ENCODE measurements around the gene IGFBP5. TPM values are rescaled to one million over a fixed set of nuclear protein-coding genes. Genes with fewer than 3 reads are reported as not detected.

Gene IGFBP5
- total and polyA plus RNA-seq, 10 donors: 5.0 to 114 (median 28.9) TPM

GRCh38 chr2:216689397-216689796 lies 6.0 kb downstream of the IGFBP5 start:
- H3K36me3 ChIP-seq: no peaks in the 10 kb centered on the region
- no peak for TF ChIP-seq POLR2A (IDR thresholded peaks at IDR 0.05)
- TF ChIP-seq CTCF (IDR thresholded peaks at IDR 0.05 in 8 of 11, conservative IDR thresholded peaks at IDR 0.05 in 3 of 11): no peak
- no peak for TF ChIP-seq POLR2AphosphoS5 (IDR thresholded peaks at IDR 0.05)
- H3K4me1 ChIP-seq: peaks cover 17 to 48% (median 30%) of the 10 kb centered on the region in 6 donors
- no peak overlapping the region for H3K4me3 ChIP-seq
- intact Hi-C loops (cut with DNase I; ENCODE audit: low total_unique reads): no loop called here
- WGBS, 5 donors: 87 to 100% (median 93%) methylated on average over 2 to 3 of the region's 3 CpGs
- no peaks in the 10 kb centered on the region for H3K9me3 ChIP-seq
- H3K27ac ChIP-seq: no peak overlapping the region
- no peak for DNase-seq
- H3K27me3 ChIP-seq (replicated peaks in 1 of 7): peaks cover 0 to 94% (median 26%) of the 10 kb centered on the region in 7 donors

GRCh38 chr2:216688731-216689340 lies 6.5 kb downstream of the IGFBP5 start:
- no peak for TF ChIP-seq POLR2A (IDR thresholded peaks at IDR 0.05)
- no peak for TF ChIP-seq POLR2AphosphoS5 (IDR thresholded peaks at IDR 0.05)
- TF ChIP-seq CTCF (IDR thresholded peaks at IDR 0.05 in 8 of 11, conservative IDR thresholded peaks at IDR 0.05 in 3 of 11): no peak
- H3K9me3 ChIP-seq: no peaks in the 10 kb centered on the region
- no peak overlapping the region for H3K27ac ChIP-seq
- H3K27me3 ChIP-seq (replicated peaks in 1 of 7): peaks cover 0 to 94% (median 20%) of the 10 kb centered on the region in 7 donors
- H3K4me1 ChIP-seq: peaks cover 12 to 46% (median 25%) of the 10 kb centered on the region in 6 donors
- H3K36me3 ChIP-seq: no peaks in the 10 kb centered on the region
- 68 to 75% (median 70%) methylated on average over 9 of the region's 9 CpGs for WGBS, 5 donors
- intact Hi-C loops (cut with DNase I; ENCODE audit: low total_unique reads): no loop called here
- no peak for DNase-seq
- no peak overlapping the region for H3K4me3 ChIP-seq

GRCh38 chr2:216687646-216688045 lies 7.7 kb downstream of the IGFBP5 start:
- Histone ChIP-seq H3K36me3 (no peaks in the 10 kb centered on the region), H3K4me3 (no peak overlapping the region), H3K27me3 (replicated peaks in 1 of 7) (peaks cover 0 to 93% (median 12%) of the 10 kb centered on the region in 7 donors), H3K27ac (no peak overlapping the region), H3K9me3 (no peaks in the 10 kb centered on the region), H3K4me1 (peaks cover 6 to 46% (median 14%) of the 10 kb centered on the region in 6 donors)
- intact Hi-C loops (cut with DNase I; ENCODE audit: low total_unique reads): no loop called here
- WGBS, 5 donors: 25 to 56% (median 45%) methylated on average over 4 of the region's 4 CpGs
- DNase-seq: no peak
- TF ChIP-seq POLR2A (IDR thresholded peaks at IDR 0.05): no peak
- peak in 2 of 11 experiments; percentile 5 to 33 for TF ChIP-seq CTCF (IDR thresholded peaks at IDR 0.05 in 8 of 11, conservative IDR thresholded peaks at IDR 0.05 in 3 of 11)

- no peak for DNase-seq
- Histone ChIP-seq H3K4me1 (peaks cover 3 to 46% (median 12%) of the 10 kb centered on the region in 6 donors), H3K9me3 (no peaks in the 10 kb centered on the region), H3K27ac (no peak overlapping the region), H3K36me3 (no peaks in the 10 kb centered on the region), H3K27me3 (replicated peaks in 1 of 7) (peaks cover 0 to 87% (median 8%) of the 10 kb centered on the region in 7 donors), H3K4me3 (no peak overlapping the region)
- intact Hi-C loops (cut with DNase I; ENCODE audit: low total_unique reads): no loop called here
- TF ChIP-seq CTCF (IDR thresholded peaks at IDR 0.05 in 8 of 11, conservative IDR thresholded peaks at IDR 0.05 in 3 of 11): no peak
- TF ChIP-seq POLR2A (IDR thresholded peaks at IDR 0.05): no peak
- no peak for TF ChIP-seq POLR2AphosphoS5 (IDR thresholded peaks at IDR 0.05)
- WGBS, 5 donors: 74 to 88% (median 80%) methylated on average over 2 to 5 of the region's 5 CpGs
Observed at GRCh38 chr2:216687111-216687510, 8.2 kb downstream of the IGFBP5 start.

All from spleen (tissue), 11 donors.